GM18507 (cell line): ENCODE data around the gene UBIAD1.
"Not testable (repeated sequence)": the region's sequence is repeated elsewhere in the genome, so short reads cannot be mapped to it uniquely, and the experiment has no call there.

Experiments used
- DNase-seq: peaks from one replicate; pipeline ENCODE4 v3.0.0; 2011; ENCODE audit warnings: low read depth; ENCODE audit not compliant: insufficient read length; ENCODE audit errors: extremely low spot score
- FAIRE-seq: peaks from 2 replicates; lab custom pipeline; 2011; peaks lifted over from hg19 to GRCh38; lab: Jason Lieb, UNC

UBIAD1 gene

DNA sequence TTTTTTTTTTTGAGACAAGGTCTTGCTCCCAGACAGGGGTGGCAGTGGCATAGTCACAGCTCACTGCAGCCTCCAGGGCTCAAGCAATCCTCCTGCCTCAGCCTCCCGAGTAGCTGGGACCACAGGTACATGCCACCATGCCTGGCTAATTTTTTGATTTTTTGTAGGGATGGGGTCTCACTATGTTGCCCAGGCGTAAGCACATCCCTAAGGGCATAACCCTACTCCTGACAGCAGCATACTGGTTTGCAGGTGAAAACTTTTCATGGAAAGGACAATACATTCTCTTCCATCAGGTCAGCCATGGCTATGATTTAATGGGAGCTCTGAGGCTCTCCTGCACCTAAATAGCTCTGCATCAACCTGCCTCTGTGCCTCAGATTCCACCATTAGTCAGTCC is 29.4 kb downstream of the UBIAD1 start:
- FAIRE-seq (no peak), DNase-seq (no peak)

GRCh38 chr1:11305516-11305915 is 32.5 kb downstream of the UBIAD1 start:
- FAIRE-seq, DNase-seq: not testable (repeated sequence)

GRCh38 chr1:11307852-11308251 is 34.9 kb downstream of the UBIAD1 start:
- no peak for FAIRE-seq
- no peak for DNase-seq

- no peak for DNase-seq
- FAIRE-seq: no peak
Measured at GRCh38 chr1:11308699-11309224, 35.8 kb downstream of the UBIAD1 start.

DNA sequence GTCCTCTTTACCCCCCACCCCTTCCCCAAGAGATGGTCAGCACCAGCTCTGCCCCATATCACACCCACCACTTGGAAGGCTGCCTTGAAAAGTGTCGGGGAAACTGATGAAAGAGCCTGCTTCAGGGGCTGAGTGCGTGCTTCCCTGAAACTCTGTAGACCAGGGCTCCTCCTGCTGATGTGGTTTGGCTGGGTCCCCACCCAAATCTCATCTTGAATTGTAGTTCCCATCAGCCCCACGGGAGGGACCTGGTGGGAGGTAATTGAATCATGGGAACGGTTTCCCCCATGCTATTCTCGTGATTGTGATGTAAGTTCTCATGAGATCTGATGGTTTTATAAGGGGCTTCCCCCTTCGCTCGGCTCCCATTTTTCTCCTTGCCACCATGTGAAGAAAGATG is 36.4 kb downstream of the UBIAD1 start:
- FAIRE-seq (no peak), DNase-seq (no peak)

GRCh38 chr1:11311816-11312755 is 39.1 kb downstream of the UBIAD1 start:
- no peak for DNase-seq
- FAIRE-seq: no peak

- DNase-seq: no peak
- FAIRE-seq: no peak
Measured at GRCh38 chr1:11314959-11315358, 42.0 kb downstream of the UBIAD1 start.

DNA sequence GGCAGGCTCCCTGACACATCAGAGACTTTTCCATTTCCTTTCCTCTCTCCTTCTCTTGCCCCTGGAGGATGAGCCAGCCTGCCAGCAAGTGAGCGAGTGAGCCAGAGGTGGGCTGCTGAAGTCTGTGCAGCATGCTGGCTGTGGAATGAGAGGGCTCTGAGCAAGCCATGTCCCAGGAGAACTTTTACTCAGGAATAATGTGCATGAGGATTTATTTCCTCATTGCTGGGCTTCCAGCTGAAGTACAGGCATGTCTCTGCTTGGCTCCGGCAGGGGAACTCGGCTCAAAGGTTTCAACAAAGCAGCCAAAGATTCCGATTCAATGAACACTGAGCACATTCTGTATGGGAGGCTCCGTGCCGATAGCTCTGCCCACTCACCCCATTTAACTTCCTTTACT is 43.7 kb downstream of the UBIAD1 start:
- FAIRE-seq (no peak), DNase-seq (no peak)

GRCh38 chr1:11318982-11319381 is 46.0 kb downstream of the UBIAD1 start:
- no peak for DNase-seq
- FAIRE-seq: no peak

DNA sequence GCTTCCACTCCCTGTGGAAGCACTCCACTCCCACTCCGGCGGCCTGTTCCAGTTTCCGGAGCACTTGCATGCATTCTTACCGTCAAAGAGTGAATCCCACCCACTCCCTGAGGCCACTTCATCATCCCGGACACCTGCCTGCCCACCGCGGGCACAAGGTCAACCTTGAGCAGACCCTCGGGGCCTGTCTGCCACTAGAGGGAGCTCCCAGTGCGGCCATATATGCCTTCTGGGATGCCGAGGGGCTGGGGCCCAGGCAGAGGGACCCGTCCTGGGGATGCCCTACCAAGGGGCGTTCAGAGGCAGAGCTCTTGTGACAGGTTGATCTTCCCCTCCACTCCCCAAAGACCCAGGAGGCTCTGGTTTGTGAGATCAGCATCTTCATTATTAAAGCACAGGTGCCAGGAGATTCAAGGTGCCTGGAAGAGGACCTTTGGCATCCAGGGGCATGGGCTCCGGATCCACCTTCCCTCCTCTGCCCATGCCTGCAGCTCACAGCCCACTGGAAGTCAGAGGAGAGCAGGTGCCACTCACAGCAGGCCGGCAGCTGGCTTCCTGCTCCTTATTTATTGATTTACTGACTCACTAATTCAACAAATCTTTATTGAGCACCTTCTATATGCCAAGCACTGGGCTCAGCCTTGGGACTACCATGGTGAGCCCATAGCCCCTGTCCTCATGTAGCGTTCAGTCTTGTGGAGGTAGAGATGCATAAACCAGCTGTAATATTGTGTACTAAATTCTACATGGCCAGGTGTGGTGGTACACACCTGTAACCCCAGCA is 47.3 kb downstream of the UBIAD1 start:
- FAIRE-seq: peak; percentile 5
- DNase-seq: peak; percentile 33

DNA sequence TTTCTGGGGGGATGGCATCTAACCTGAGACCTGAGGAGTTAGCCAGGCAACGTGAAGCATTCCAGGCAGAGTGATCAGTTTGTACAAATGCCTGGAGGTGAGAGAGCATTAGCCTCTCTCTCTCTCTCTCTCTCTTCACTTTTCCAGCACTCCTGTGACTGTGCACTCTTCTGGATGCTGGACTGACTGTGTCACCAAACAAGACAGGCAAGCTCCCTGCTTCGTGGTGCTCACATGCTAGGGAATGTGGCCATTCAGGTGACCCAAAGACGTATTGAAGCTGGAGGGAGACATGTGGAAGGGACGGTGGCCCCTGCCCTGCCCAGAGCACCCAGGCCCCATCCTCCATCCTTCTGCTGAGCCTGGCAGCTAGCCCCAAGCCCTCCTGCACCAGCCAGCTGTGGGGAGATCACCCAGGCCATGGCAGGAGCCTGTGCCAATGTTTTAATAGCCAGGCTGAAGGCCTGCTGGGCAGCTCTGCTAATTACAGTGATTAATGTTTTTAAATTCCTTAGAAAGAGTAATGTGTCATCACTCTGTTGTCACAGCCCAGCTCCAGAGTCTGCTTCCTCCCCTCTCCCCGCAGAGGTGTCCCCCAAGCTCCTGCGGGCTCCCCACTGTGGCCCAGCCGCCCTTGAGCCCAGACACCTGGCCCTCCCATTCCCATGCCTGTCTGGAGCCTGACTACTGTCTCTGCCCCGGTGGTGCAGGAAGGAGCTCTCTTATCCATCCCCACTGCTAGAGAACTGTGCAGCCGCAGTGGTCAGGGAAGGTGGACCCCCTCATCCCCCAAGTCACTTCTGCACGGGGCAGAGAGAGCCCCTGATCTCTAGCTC is 48.9 kb downstream of the UBIAD1 start:
- FAIRE-seq: no peak
- DNase-seq: no peak

DNA sequence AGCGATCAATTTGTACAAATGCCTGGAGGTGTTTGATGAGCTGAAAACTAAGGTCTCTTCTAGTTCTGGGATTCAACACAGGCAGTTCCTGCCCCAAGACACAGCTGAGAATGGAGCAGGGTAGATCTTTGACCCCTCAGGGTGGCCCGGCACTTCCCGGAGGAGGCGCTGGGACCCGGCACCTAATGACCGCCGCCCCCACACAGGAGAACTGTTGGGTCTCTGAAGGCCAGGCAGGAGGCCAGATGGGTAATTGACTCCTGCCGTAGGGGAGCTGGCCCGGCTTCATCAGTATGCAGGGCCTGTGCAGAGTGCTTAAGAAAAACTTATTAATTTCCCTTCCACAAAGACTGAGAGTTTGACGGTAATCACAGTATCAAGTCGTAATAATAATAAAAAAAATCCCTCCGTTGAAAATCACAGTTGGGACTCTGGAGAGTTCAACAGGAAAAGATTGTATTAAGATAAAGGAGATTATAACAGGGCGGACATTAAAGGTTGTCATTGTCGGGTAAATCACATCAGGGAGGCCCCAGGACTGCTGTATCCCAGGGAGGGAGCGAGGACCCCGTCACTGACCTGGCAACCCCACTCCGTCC is 51.7 kb downstream of the UBIAD1 start:
- no peak for FAIRE-seq
- no peak for DNase-seq

DNA sequence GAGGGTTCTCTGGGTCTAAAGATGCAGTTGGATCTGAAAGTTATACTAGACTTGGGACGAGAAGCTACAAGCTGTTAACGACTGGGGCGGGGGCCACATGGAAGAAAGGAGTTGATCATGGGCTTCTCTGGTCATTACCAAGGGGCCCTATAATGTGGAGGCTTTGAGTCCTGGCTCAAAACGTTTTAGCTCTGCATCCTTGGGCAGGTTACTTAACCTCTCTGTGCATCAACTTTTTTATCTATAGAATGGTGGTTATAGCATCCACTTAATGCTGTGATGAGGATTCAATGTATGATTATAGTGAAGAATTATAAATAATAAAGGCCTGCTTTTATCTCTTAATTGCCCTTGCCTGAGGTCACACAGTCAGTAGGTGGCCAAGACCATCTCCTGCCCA is 53.1 kb downstream of the UBIAD1 start:
- FAIRE-seq: no peak
- no peak for DNase-seq

- FAIRE-seq: no peak
Measured at GRCh38 chr1:11328444-11328843, 55.4 kb downstream of the UBIAD1 start.

DNA sequence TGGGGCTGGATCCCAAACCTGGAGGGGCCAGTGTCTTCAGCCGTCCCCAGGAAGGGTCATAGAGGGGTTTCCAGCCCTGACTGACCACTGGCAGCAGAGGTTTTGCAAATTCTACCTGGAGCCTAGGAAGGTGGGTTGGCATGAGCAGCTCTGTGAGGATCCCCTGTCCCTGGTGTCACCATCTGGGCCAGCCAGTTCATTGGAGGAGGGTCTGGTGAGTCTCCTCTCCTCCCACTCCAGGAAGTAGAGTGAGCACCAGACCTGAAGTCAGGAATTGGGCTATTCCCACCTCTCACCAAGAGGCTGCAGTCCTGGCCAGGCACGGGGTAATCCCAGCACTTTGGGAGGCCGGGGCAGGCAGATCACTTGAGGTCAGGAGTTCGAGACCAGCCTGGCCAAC is 57.4 kb downstream of the UBIAD1 start:
- FAIRE-seq: no peak
- DNase-seq: no peak

More at GRCh38 chr1:11328444-11328843, 55.4 kb downstream of the UBIAD1 start:
- no peak for DNase-seq

DNA sequence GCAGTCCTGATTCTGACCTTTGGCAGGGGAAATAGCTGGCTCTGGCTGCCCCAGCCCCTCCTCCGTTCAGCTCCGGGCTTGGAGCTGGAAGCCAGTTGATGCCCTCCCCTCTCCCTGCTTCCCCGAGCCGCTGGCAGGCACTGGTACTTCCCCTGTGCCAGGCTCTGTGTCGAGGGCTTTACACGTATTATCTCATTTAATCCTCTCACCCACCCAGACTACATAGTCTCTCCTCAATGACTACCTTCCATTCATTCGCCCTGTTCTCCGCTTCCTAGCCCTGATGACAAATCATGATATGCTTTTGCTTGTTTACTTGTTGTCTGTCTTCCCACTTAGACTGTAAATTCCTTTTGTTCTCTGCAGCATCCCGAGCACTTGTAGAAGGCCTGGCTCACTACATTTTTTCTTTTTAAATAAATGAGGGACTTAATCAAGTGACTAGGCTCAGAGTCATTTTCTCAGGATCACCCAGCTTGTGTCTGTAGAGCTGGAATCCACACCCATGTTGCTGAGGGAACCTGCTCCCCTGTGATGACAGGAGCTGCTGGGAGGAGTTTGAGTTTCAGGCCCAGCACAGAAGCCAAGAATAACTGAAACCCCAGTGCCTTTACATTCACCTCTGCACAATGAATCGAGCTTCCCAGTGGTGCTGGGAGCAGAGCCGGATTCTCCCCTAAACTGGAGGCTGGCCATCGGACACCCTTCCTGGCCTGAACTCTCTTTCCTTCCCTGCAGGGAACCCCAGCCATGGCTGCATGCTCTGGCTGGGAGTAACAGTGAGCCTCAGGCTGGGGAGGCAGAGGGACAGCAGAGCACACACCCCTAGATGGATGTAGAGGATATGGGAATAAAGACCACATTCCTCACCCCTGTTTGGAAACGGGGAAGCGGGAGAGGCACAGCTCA is 58.3 kb downstream of the UBIAD1 start:
- DNase-seq: no peak
- no peak for FAIRE-seq

DNA sequence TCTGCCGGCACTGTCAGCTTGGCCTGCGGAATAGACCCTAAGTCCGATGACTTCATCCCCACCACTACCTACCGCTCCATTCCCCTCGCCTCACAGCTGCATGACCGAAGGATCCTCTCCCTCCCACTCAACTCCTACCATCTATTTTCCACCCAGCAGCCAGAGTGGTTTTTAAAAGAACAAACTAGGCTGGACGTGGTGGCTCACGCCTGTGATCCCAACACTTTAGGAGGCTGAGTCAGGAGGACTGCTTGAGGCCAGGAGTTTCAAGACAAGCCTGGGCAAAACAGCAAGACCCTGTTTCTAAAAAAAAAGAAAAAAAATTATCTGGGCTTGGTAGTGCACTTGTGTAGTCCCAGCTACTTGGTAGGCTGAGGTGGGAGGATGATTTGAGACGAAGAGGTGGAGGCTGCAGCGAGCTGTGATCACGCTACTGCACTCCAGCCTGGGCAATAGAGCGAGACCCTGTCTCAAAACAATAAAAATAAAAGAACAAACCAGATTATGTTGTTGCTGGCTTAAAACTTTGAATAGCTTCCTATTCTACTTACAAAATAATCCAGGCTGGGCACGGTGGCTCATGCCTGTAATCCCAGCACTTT is 59.0 kb downstream of the UBIAD1 start:
- FAIRE-seq (no peak), DNase-seq (no peak)

DNA sequence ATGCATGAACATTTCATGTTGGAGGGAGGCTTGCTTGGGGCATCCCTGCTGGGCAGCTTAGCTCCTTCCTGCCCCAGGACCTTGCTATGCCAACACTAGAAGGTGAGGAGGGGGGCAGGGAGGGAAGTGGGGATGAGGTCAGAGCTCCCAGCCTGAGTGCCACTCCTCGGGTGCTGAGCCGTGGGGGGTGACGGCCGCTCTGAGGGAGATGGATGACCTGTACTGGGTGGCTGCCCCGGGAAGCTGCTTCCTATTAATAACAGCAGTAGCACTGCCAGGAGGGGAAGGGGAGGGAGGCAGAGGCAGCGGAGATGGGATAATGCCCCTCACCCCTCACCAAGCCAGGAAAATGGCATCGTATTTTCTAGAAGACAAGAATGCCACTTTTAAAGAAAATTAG is 60.6 kb downstream of the UBIAD1 start:
- no peak for FAIRE-seq
- DNase-seq: no peak
